ENCODE results near the gene BPIFB4.

BPIFB4 gene

DNA sequence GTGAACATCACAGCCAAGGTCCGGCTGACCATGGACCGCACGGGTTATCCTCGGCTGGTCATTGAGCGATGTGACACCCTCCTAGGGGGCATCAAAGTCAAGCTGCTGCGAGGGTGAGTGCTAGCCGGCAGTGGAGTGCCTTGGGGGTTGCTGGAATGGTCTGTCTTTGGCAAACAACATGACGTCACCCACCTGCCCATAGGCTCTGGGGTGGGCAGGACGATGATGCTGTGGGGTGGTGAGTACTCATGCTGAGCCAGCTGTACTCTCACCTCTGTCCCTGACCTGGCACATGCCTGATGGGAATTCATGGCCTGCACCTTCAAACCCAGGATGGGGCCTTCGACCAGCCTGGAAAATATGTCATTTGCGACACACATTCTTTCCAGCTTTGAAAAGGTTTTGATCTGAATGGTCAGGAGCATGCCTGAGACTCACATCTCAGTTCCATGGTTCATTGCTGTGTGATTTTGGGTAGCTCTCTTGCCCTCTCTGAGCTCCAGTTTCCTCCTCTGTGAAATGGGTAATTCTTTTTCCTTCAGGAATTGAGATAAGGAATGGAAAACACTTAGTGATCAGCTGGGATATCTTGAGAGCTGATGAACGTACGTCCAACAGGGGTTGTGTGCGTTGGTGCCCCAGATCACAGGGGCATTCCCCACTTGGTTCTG is 6.7 kb downstream of the BPIFB4 start:
- Histone ChIP-seq H3K27ac (ENCODE audit: low read length) (no peak overlapping the region), H3K27me3 (replicated peaks; ENCODE audit: insufficient read depth, low read length) (peaks cover 73% of the 10 kb centered on the region), H2AFZ (ENCODE audit: low read length) (no peak overlapping the region), H4K20me1 (ENCODE audit: insufficient read depth, low read length) (no peaks in the 10 kb centered on the region), H3K9me3 (replicated peaks; ENCODE audit: insufficient read depth, low read length) (no peaks in the 10 kb centered on the region), H3K4me2 (ENCODE audit: low read depth, low read length) (no peak overlapping the region), H3K4me1 (ENCODE audit: low read length) (no peaks in the 10 kb centered on the region), H3K4me3 (ENCODE audit: low read length) (no peak overlapping the region), H3K9ac (ENCODE audit: low read length) (no peak overlapping the region), H3F3A (ENCODE audit: insufficient read depth, low read length) (no peaks in the 10 kb centered on the region), H3K36me3 (replicated peaks; ENCODE audit: insufficient read depth, low read length) (no peaks in the 10 kb centered on the region), H3K79me2 (ENCODE audit: low read length) (no peaks in the 10 kb centered on the region), H3K9me2 (replicated peaks; ENCODE audit: insufficient read depth, low read length) (no peaks in the 10 kb centered on the region)
- no peak for DNase-seq
- no peak for TF ChIP-seq EZH2phosphoT487 (IDR thresholded peaks at IDR 0.05; ENCODE audit: low read length)
- no peak for TF ChIP-seq EZH2 (optimal IDR thresholded peaks at IDR 0.05; ENCODE audit: low read depth, low read length)
- TF ChIP-seq, protein P1, sequence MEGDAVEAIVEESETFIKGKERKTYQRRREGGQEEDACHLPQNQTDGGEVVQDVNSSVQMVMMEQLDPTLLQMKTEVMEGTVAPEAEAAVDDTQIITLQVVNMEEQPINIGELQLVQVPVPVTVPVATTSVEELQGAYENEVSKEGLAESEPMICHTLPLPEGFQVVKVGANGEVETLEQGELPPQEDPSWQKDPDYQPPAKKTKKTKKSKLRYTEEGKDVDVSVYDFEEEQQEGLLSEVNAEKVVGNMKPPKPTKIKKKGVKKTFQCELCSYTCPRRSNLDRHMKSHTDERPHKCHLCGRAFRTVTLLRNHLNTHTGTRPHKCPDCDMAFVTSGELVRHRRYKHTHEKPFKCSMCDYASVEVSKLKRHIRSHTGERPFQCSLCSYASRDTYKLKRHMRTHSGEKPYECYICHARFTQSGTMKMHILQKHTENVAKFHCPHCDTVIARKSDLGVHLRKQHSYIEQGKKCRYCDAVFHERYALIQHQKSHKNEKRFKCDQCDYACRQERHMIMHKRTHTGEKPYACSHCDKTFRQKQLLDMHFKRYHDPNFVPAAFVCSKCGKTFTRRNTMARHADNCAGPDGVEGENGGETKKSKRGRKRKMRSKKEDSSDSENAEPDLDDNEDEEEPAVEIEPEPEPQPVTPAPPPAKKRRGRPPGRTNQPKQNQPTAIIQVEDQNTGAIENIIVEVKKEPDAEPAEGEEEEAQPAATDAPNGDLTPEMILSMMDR (IDR thresholded peaks at IDR 0.05; ENCODE audit: low read length): no peak

DNA sequence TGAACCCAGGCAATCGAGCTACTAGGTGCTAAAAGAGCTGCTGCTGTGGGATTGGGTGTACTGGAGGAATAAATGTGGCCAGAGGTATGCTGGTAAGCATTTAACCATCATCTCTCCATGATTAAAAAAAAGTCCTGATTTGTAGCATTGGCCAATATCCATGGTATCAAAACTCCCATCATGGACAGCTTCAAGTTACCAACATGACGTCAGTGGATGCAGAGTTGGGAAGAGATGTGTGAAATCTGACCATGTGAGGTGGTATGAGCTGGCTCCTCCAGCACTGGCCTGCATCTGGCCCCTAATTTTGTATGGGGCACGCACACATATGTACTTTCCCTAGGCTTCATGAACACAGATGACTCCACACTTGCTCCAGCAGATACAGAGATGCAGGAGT is 11.7 kb downstream of the BPIFB4 start:
- no peaks in the 10 kb centered on the region for H3F3A ChIP-seq (ENCODE audit: insufficient read depth, low read length)
- no peaks in the 10 kb centered on the region for H3K9me2 ChIP-seq (replicated peaks; ENCODE audit: insufficient read depth, low read length)
- no peaks in the 10 kb centered on the region for H4K20me1 ChIP-seq (ENCODE audit: insufficient read depth, low read length)
- DNase-seq: no peak
- no peaks in the 10 kb centered on the region for H3K4me1 ChIP-seq (ENCODE audit: low read length)
- H3K27me3 ChIP-seq (replicated peaks; ENCODE audit: insufficient read depth, low read length): peaks cover 59% of the 10 kb centered on the region
- no peak overlapping the region for H3K27ac ChIP-seq (ENCODE audit: low read length)
- TF ChIP-seq, protein P1 (IDR thresholded peaks at IDR 0.05; ENCODE audit: low read length): no peak
- TF ChIP-seq EZH2phosphoT487 (IDR thresholded peaks at IDR 0.05; ENCODE audit: low read length): no peak
- no peak for TF ChIP-seq EZH2 (optimal IDR thresholded peaks at IDR 0.05; ENCODE audit: low read depth, low read length)
- H3K9me3 ChIP-seq (replicated peaks; ENCODE audit: insufficient read depth, low read length): no peaks in the 10 kb centered on the region
- no peaks in the 10 kb centered on the region for H3K36me3 ChIP-seq (replicated peaks; ENCODE audit: insufficient read depth, low read length)
- no peak overlapping the region for H3K4me2 ChIP-seq (ENCODE audit: low read depth, low read length)
- no peaks in the 10 kb centered on the region for H3K79me2 ChIP-seq (ENCODE audit: low read length)
- no peak overlapping the region for H3K9ac ChIP-seq (ENCODE audit: low read length)
- no peak overlapping the region for H2AFZ ChIP-seq (ENCODE audit: low read length)
- H3K4me3 ChIP-seq (ENCODE audit: low read length): no peak overlapping the region

DNA sequence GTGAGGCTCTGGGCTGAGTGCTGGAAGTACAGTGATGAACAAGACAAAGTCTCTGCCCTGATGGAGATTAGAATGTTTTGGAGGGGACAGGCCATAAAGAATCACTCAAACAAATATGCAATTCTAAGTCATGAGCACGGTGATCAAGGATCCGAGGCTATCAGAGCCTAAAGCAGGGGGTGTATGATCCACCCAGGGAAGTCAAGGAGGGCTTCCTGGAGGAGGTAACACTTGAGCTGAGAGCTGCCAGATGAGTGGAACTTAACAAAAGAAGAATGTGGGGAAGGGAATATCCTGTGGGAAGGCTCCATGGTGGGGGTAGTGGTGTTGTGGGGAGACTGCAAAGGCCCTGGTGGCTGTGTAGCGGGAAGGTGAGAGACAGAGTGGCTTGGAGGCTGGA is 12.2 kb downstream of the BPIFB4 start:
- H3F3A ChIP-seq (ENCODE audit: insufficient read depth, low read length): no peaks in the 10 kb centered on the region
- no peaks in the 10 kb centered on the region for H3K9me2 ChIP-seq (replicated peaks; ENCODE audit: insufficient read depth, low read length)
- TF ChIP-seq, protein P1 (IDR thresholded peaks at IDR 0.05; ENCODE audit: low read length): no peak
- no peak for TF ChIP-seq EZH2 (optimal IDR thresholded peaks at IDR 0.05; ENCODE audit: low read depth, low read length)
- no peaks in the 10 kb centered on the region for H3K36me3 ChIP-seq (replicated peaks; ENCODE audit: insufficient read depth, low read length)
- no peaks in the 10 kb centered on the region for H3K4me1 ChIP-seq (ENCODE audit: low read length)
- no peak overlapping the region for H2AFZ ChIP-seq (ENCODE audit: low read length)
- H3K9ac ChIP-seq (ENCODE audit: low read length): no peak overlapping the region
- no peaks in the 10 kb centered on the region for H3K79me2 ChIP-seq (ENCODE audit: low read length)
- H3K9me3 ChIP-seq (replicated peaks; ENCODE audit: insufficient read depth, low read length): no peaks in the 10 kb centered on the region
- no peak overlapping the region for H3K27ac ChIP-seq (ENCODE audit: low read length)
- H3K4me3 ChIP-seq (ENCODE audit: low read length): no peak overlapping the region
- peaks cover 53% of the 10 kb centered on the region for H3K27me3 ChIP-seq (replicated peaks; ENCODE audit: insufficient read depth, low read length)
- H4K20me1 ChIP-seq (ENCODE audit: insufficient read depth, low read length): no peaks in the 10 kb centered on the region
- DNase-seq: no peak
- no peak overlapping the region for H3K4me2 ChIP-seq (ENCODE audit: low read depth, low read length)
